Measurements from ENCODE around the gene HHAT.

- TF ChIP-seq CTCF (IDR thresholded peaks at IDR 0.05), result no peak
- no peak for TF ChIP-seq EP300 (IDR thresholded peaks at IDR 0.05)
Measured at GRCh38 chr1:210535761-210536160, 207.1 kb downstream of the HHAT start.
